ENCODE measurements around the gene RAD51B.
"Not testable (repeated sequence)": the region's sequence is repeated elsewhere in the genome, so short reads cannot be mapped to it uniquely, and the experiment has no call there.

Gene RAD51B

DNA sequence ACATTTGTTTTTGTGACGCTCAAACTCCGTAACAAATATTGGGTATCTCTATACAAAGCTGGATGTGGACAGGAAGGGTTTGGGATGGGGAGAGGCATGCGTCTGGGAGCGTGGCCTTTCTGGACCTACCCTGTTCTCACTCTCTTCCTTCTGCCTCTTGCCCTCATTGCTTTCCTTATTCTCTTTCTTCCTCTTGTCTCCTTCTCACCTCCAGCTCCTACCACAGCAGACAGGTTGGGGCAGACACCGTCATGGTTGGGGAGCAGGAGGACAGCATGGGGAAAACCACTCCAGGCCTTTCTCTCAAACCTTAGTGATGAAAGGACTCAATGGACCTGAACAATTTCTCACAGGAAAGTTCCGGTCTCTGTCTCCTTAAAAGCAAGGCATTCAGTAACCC lies 465.3 kb downstream of the RAD51B start:
- TF ChIP-seq, protein P1, sequence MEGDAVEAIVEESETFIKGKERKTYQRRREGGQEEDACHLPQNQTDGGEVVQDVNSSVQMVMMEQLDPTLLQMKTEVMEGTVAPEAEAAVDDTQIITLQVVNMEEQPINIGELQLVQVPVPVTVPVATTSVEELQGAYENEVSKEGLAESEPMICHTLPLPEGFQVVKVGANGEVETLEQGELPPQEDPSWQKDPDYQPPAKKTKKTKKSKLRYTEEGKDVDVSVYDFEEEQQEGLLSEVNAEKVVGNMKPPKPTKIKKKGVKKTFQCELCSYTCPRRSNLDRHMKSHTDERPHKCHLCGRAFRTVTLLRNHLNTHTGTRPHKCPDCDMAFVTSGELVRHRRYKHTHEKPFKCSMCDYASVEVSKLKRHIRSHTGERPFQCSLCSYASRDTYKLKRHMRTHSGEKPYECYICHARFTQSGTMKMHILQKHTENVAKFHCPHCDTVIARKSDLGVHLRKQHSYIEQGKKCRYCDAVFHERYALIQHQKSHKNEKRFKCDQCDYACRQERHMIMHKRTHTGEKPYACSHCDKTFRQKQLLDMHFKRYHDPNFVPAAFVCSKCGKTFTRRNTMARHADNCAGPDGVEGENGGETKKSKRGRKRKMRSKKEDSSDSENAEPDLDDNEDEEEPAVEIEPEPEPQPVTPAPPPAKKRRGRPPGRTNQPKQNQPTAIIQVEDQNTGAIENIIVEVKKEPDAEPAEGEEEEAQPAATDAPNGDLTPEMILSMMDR (IDR thresholded peaks at IDR 0.05; ENCODE audit: low read depth, low read length, missing control alignments), result no peak
- no peak for DNase-seq (ENCODE audit: low read depth)
- no peak overlapping the region; the same call in 1 of the 2 replicates for H3K4me3 ChIP-seq (ENCODE audit: low read depth, low read length)

DNA sequence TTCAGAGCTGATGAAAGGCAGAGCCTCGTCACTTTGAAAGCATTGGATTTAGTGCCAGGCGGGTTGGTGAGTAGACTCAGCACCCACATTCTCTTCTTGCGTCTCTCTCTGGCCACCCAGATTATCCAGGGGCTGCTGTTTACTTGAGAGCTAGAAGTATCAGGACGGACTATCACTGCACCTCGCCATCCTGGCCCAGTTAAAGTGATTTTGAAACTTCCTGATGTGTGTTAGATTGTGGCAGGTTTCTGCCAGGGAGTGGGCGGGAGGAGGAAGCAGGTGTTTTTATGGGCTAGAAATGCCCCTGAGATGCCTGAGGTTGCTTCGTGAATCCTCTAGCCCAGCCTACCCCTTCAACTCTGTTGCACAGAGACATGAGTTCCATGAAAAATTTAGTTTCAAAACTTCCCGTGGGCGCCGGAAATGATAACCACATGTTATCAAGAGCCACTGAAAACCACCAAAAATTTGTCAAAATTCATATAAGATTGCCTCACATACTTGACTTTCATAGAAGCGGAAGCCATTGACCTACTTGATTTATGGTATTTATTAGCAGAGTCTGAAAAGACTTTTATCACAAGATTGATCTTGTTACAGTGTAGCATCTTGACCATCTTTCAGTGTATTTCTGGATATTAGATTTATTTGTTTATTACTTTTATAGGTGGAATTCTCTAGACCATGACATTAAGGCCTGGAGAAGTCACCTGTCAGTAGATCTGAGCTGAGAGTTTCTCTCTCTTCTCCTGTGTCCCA lies 466.0 kb downstream of the RAD51B start:
- TF ChIP-seq, protein P1 (IDR thresholded peaks at IDR 0.05; ENCODE audit: low read depth, low read length, missing control alignments), result no peak
- DNase-seq (ENCODE audit: low read depth), result no peak
- H3K4me3 ChIP-seq (ENCODE audit: low read depth, low read length), result no peak overlapping the region

DNA sequence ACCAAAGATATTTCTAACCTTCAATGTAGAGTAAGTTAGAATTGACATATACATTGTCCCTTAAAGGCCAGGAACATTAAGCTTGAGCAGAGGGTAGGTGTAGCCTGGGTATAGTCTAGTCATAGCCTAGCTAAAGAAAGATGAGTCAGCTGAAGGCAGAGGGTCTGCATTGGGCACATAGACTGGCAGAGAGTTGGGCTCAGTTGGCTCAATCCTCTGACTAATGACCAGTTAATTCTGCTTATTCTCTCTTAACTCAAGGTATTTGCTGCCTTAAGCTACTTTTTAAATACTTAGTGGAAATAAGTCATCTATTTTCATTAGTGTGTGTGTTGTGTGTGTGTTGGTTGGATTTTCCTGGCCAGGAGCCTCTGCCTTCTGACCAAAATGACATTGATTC lies 467.1 kb downstream of the RAD51B start:
- DNase-seq (ENCODE audit: low read depth), result no peak
- TF ChIP-seq, protein P1 (IDR thresholded peaks at IDR 0.05; ENCODE audit: low read depth, low read length, missing control alignments), result no peak
- no peak overlapping the region for H3K4me3 ChIP-seq (ENCODE audit: low read depth, low read length)

DNA sequence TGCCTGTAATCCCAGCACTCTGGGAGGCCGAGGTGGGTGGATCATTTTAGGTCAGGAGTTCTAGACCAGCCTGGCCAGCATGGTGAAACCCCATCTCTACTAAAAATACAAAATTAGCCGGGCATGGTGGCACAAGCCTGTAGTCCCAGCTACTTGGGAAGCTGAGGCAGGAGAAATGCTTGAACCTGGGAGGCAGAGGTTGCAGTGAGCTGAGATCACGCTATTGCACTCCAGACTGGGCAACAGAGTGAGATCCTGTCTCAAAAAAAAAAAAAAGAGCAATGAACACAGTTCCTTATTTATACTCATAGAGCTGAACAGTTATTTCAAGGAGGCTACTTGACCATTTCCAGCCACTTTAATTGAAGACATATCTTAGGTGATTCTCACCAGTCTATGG lies 469.9 kb downstream of the RAD51B start:
- not testable (repeated sequence) for DNase-seq (ENCODE audit: low read depth); H3K4me3 ChIP-seq (ENCODE audit: low read depth, low read length)

DNA sequence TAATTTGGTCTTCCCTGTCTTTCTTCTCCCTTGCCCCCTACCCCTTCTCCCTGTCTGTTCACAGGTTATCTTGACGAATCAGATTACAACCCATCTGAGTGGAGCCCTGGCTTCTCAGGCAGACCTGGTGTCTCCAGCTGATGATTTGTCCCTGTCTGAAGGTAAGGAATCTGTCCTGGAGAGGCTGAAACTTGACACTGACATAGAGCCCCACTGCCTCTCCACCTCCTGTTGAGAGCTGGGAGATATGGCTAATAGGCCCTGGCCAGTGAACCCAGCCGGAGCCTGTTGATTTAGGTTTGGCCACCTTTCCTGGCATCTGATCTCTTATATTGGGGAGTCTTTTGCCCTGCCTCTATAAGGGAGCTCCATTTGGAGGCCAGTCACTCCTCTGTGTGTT lies 472.2 kb downstream of the RAD51B start:
- H3K4me3 ChIP-seq (ENCODE audit: low read depth, low read length), result no peak overlapping the region
- DNase-seq (ENCODE audit: low read depth), result no peak
- TF ChIP-seq, protein P1 (IDR thresholded peaks at IDR 0.05; ENCODE audit: low read depth, low read length, missing control alignments), result no peak

DNA sequence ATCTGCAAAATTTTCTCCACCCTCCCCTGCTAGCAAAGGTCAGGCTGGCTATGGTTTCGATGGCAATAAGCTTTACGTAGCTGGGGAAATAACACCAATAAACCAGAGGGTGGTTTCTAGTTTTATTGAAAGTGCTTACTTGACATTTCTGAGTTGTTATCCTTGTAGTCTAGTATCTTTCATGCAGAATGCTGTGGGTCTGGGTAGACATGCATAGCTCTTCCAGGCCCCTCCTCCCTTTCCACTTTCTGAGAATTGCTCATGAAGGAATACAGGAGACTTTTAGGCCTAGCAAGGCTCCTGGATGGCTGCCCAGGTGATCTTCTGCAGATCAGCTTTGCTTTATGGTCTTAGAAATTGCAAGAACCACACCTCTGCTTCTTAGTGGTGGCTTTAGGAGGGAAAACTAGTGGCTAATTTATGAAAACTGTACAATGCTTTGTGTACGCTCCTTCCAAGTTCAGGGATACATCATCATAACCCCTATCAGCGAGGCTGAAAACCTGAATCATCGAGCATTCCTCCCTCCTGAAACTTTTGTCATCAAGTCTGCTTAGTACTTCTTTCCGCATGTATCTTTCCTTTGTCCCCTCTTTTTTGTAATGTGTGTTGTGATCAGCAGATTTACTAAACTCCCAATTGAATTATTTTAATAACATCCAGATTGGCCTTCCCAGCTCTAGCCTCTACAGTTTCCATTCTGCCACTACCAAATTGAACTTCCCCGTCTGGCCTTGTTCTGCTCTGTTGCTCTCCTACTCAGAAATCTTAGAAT lies 473.0 kb downstream of the RAD51B start:
- no peak for DNase-seq (ENCODE audit: low read depth)
- no peak overlapping the region for H3K4me3 ChIP-seq (ENCODE audit: low read depth, low read length)
- TF ChIP-seq, protein P1 (IDR thresholded peaks at IDR 0.05; ENCODE audit: low read depth, low read length, missing control alignments), result no peak

DNA sequence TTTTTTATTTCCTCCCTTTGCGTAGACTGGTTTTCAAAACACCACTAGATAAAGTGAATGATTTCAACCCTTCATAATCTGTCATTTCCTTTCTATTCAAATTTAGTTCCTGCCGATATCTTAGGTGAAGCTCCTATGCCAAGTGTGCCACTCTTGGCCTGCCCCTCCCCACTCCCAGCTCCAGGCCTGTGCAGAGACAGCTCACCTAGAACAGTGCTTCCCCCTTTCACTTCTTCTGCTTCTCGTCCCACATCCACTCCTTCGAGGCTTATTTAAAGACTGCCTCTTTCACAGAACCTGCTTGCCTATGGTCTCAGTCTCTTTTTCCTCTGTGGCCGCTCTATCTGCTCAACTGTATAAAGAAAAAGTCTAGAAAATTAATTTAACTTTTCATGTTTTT lies 473.8 kb downstream of the RAD51B start:
- no peak overlapping the region for H3K4me3 ChIP-seq (ENCODE audit: low read depth, low read length)
- TF ChIP-seq, protein P1 (IDR thresholded peaks at IDR 0.05; ENCODE audit: low read depth, low read length, missing control alignments), result no peak
- no peak for DNase-seq (ENCODE audit: low read depth)
